HEK293 (cell line): ENCODE measurements around the gene LMAN1L.

Experiments
- GLI2 ChIP-seq: fragments of 450-650 bp; formaldehyde crosslinking; IDR thresholded peaks from 2 replicates; pipeline ENCODE4; 2017; ENCODE audit warnings: missing biosample characterization, missing genetic modification characterization, low read depth, borderline replicate concordance
- GLI4 ChIP-seq: fragments of 450-650 bp; formaldehyde crosslinking; IDR thresholded peaks from 2 replicates; pipeline ENCODE4 v1.5.1; 2016; ENCODE audit warnings: missing biosample characterization, missing genetic modification characterization
- GLIS2 ChIP-seq: fragments of 450-650 bp; formaldehyde crosslinking; IDR thresholded peaks from 2 replicates; pipeline ENCODE4 v1.5.1; 2016; ENCODE audit warnings: missing biosample characterization, missing genetic modification characterization
- HOXD13 ChIP-seq: sonication (generic); formaldehyde crosslinking; IDR thresholded peaks from 2 replicates; pipeline ENCODE4 v1.8.0; 2022; ENCODE audit warnings: missing genetic modification reagents, borderline replicate concordance
- IKZF3 ChIP-seq: fragments of 450-650 bp; IDR thresholded peaks from 2 replicates; pipeline ENCODE4 v1.5.0; 2018; ENCODE audit warnings: missing biosample characterization, mild to moderate bottlenecking, missing genetic modification characterization, moderate library complexity
- MEIS1 ChIP-seq: sonication (generic); formaldehyde crosslinking; IDR thresholded peaks from 2 replicates; pipeline ENCODE4 v1.8.1; 2022; ENCODE audit warnings: missing genetic modification reagents, mild to moderate bottlenecking, borderline replicate concordance
- OSR2 ChIP-seq: fragments of 450-650 bp; formaldehyde crosslinking; IDR thresholded peaks from 2 replicates; pipeline ENCODE4 v1.5.1; 2016; ENCODE audit warnings: missing biosample characterization, missing genetic modification characterization
- PRDM10 ChIP-seq: fragments of 450-650 bp; formaldehyde crosslinking; IDR thresholded peaks from 2 replicates; pipeline ENCODE4 v1.5.1; 2016; ENCODE audit warnings: missing biosample characterization, missing genetic modification characterization
- RBAK ChIP-seq: fragments of 450-650 bp; formaldehyde crosslinking; IDR thresholded peaks from 2 replicates; pipeline ENCODE4 v1.5.1; 2016; ENCODE audit warnings: missing biosample characterization, missing genetic modification characterization
- REPIN1 ChIP-seq: fragments of 450-650 bp; formaldehyde crosslinking; IDR thresholded peaks from 2 replicates; pipeline ENCODE4 v1.5.1; 2017; ENCODE audit warnings: missing biosample characterization, missing genetic modification characterization, low read depth
- REST ChIP-seq: fragments of 450-650 bp; formaldehyde crosslinking; IDR thresholded peaks from 2 replicates; pipeline ENCODE4 v1.5.1; 2016; ENCODE audit warnings: missing biosample characterization, missing genetic modification characterization
- SALL2 ChIP-seq: fragments of 450-650 bp; formaldehyde crosslinking; IDR thresholded peaks from 2 replicates; pipeline ENCODE4 v1.5.0; 2017; ENCODE audit warnings: missing biosample characterization, mild to moderate bottlenecking, missing genetic modification characterization, borderline replicate concordance
- WT1 ChIP-seq: fragments of 450-650 bp; formaldehyde crosslinking; IDR thresholded peaks from 2 replicates; pipeline ENCODE4 v1.5.1; 2016; ENCODE audit warnings: missing biosample characterization, missing genetic modification characterization
- ZIC2 ChIP-seq: fragments of 450-650 bp; formaldehyde crosslinking; IDR thresholded peaks from 2 replicates; pipeline ENCODE4 v1.5.1; 2016; ENCODE audit warnings: missing biosample characterization, missing genetic modification characterization
- ZNF148 ChIP-seq: fragments of 450-650 bp; formaldehyde crosslinking; IDR thresholded peaks from 2 replicates; pipeline ENCODE4 v1.5.0; 2017; ENCODE audit warnings: missing biosample characterization, missing genetic modification characterization, borderline replicate concordance
- ZNF169 ChIP-seq: fragments of 450-650 bp; formaldehyde crosslinking; IDR thresholded peaks from 2 replicates; pipeline ENCODE4 v1.5.1; 2016; ENCODE audit warnings: missing biosample characterization, missing genetic modification characterization
- ZNF280C ChIP-seq: fragments of 450-650 bp; formaldehyde crosslinking; IDR thresholded peaks from 2 replicates; pipeline ENCODE4 v1.5.1; 2016; ENCODE audit warnings: missing biosample characterization, missing genetic modification characterization
- ZNF473 ChIP-seq: fragments of 450-650 bp; formaldehyde crosslinking; IDR thresholded peaks from 2 replicates; pipeline ENCODE4 v1.5.1; 2017; ENCODE audit warnings: missing biosample characterization, missing genetic modification characterization
- ZNF580 ChIP-seq: fragments of 450-650 bp; formaldehyde crosslinking; IDR thresholded peaks from 2 replicates; pipeline ENCODE4 v1.5.1; 2016; ENCODE audit warnings: missing biosample characterization, missing genetic modification characterization
- ZNF600 ChIP-seq: fragments of 450-650 bp; formaldehyde crosslinking; IDR thresholded peaks from 2 replicates; pipeline ENCODE4 v1.5.1; 2016; ENCODE audit warnings: missing biosample characterization, missing genetic modification characterization
- ZNF704 ChIP-seq: fragments of 450-650 bp; formaldehyde crosslinking; IDR thresholded peaks from 2 replicates; pipeline ENCODE4 v1.5.1; 2016; ENCODE audit warnings: missing biosample characterization, missing genetic modification characterization

Gene LMAN1L

GRCh38 chr15:74816624-74817369, 4.2 kb downstream of the LMAN1L start (continued):
- TF ChIP-seq HOXD13 (CRISPR knock-in tag) (no peak), PRDM10 (tag by site-specific recombination) (peak; percentile 98), ZIC2 (tag by site-specific recombination) (peak; percentile 76), ZNF148 (tag by site-specific recombination) (no peak), REPIN1 (tag by site-specific recombination) (no peak), ZNF169 (tag by site-specific recombination) (no peak), ZNF473 (tag by site-specific recombination) (no peak), IKZF3 (tag by site-specific recombination) (no peak), GLIS2 (tag by site-specific recombination) (peak; percentile 61; the same call in 1 of the 2 replicates), ZNF600 (peak; percentile 96), OSR2 (tag by site-specific recombination) (peak; percentile 100), MEIS1 (CRISPR knock-in tag) (no peak), REST (tag by site-specific recombination) (peak; percentile 46; the same call in 1 of the 2 replicates), WT1 (tag by site-specific recombination) (0 out of 2 replicates have a peak, but pooled peaks have one; percentile 14), GLI4 (tag by site-specific recombination) (no peak), ZNF280C (tag by site-specific recombination) (no peak), GLI2 (tag by site-specific recombination) (no peak; the same call in 1 of the 2 replicates), SALL2 (tag by site-specific recombination) (no peak), ZNF580 (tag by site-specific recombination) (no peak), RBAK (tag by site-specific recombination) (no peak), ZNF704 (tag by site-specific recombination) (no peak)
